NB4 (cell line): ENCODE measurements around the gene BAK1.

Experiments
- MAX ChIP-seq: IDR thresholded peaks from 2 replicates; pipeline ENCODE4 v1.6.1; 2011; ENCODE audit warnings: low read depth, low read length
- POLR2A ChIP-seq: IDR thresholded peaks from 2 replicates; pipeline ENCODE4 v1.6.1; 2011; ENCODE audit warnings: mild to moderate bottlenecking; ENCODE audit not compliant: insufficient read length; ENCODE audit errors: extremely low read depth
- TF ChIP-seq, protein P1 (sequence below): IDR thresholded peaks from one replicate; pipeline ENCODE4 v1.5.1; 2012; ENCODE audit warnings: low read depth, low read length

GRCh38 chr6:33593414-33593727 is 13.3 kb upstream of the BAK1 start:
- TF ChIP-seq MAX (no peak), POLR2A (no peak)
- TF ChIP-seq, protein P1, sequence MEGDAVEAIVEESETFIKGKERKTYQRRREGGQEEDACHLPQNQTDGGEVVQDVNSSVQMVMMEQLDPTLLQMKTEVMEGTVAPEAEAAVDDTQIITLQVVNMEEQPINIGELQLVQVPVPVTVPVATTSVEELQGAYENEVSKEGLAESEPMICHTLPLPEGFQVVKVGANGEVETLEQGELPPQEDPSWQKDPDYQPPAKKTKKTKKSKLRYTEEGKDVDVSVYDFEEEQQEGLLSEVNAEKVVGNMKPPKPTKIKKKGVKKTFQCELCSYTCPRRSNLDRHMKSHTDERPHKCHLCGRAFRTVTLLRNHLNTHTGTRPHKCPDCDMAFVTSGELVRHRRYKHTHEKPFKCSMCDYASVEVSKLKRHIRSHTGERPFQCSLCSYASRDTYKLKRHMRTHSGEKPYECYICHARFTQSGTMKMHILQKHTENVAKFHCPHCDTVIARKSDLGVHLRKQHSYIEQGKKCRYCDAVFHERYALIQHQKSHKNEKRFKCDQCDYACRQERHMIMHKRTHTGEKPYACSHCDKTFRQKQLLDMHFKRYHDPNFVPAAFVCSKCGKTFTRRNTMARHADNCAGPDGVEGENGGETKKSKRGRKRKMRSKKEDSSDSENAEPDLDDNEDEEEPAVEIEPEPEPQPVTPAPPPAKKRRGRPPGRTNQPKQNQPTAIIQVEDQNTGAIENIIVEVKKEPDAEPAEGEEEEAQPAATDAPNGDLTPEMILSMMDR = no peak
